ENCODE data around the gene EIF2B1. TPM values are rescaled to one million over a fixed set of nuclear protein-coding genes. Genes with fewer than 3 reads are reported as not detected.

EIF2B1 gene
- total RNA-seq, 1 experiment from 2014 or later = 41.7 TPM

- intact Hi-C loops (cut with micrococcal nuclease) = no loop called here
- no peak for TF ChIP-seq EGR1 (IDR thresholded peaks at IDR 0.05; ENCODE audit: low read depth)
- no peak for TF ChIP-seq SP1 (IDR thresholded peaks at IDR 0.05; ENCODE audit: low read depth)
- TF ChIP-seq CTCF (IDR thresholded peaks at IDR 0.05 in 2 of 3, conservative IDR thresholded peaks at IDR 0.05 in 1 of 3; ENCODE audit: borderline replicate concordance in 1 of 3, insufficient read depth in 1 of 3, low read depth in 2 of 3, low read length in 2 of 3) = no peak
- TF ChIP-seq MAX (IDR thresholded peaks at IDR 0.05) = no peak
- TF ChIP-seq ATF3 (IDR thresholded peaks at IDR 0.05) = no peak
- TF ChIP-seq CBX3 (IDR thresholded peaks at IDR 0.05; ENCODE audit: low read depth) = no peak
- TF ChIP-seq SRF (IDR thresholded peaks at IDR 0.05; ENCODE audit: low read depth) = no peak
- TF ChIP-seq POLR2A (IDR thresholded peaks at IDR 0.05; ENCODE audit: borderline replicate concordance, extremely low read depth, insufficient read depth, insufficient read length) = no peak
- TF ChIP-seq RAD21 (IDR thresholded peaks at IDR 0.05; ENCODE audit: low read depth) = no peak
- no peak for TF ChIP-seq ZFX (IDR thresholded peaks at IDR 0.05)
- TF ChIP-seq FOSL1 (IDR thresholded peaks at IDR 0.05; ENCODE audit: low read depth) = no peak
- TF ChIP-seq REST (IDR thresholded peaks at IDR 0.05; ENCODE audit: low read depth) = no peak
- TF ChIP-seq POLR2AphosphoS5 (IDR thresholded peaks at IDR 0.05; ENCODE audit: low read depth, low read length) = no peak
- no peak for TF ChIP-seq EZH2phosphoT487 (IDR thresholded peaks at IDR 0.05; ENCODE audit: borderline replicate concordance)
- TF ChIP-seq JUND (IDR thresholded peaks at IDR 0.05) = no peak
- TF ChIP-seq ZBTB33 (IDR thresholded peaks at IDR 0.05; ENCODE audit: extremely low read depth, insufficient replicate concordance, low read length) = no peak
- Histone ChIP-seq H3K79me2 (ENCODE audit: insufficient read depth, low read length) (peaks cover 23% of the 10 kb centered on the region), H3K27me3 (ENCODE audit: insufficient read depth, low read length) (no peaks in the 10 kb centered on the region), H3K36me3 (ENCODE audit: control insufficient read depth in 1 of 2, insufficient read depth in 2 of 2, low read length in 2 of 2) (peaks cover 55 to 63% of the 10 kb centered on the region in 2 experiments), H3K4me2 (ENCODE audit: low read length) (no peak overlapping the region), H3K9me3 (ENCODE audit: control insufficient read depth in 1 of 2, insufficient read depth in 1 of 2, low read depth in 1 of 2, low read length in 2 of 2) (no peaks in the 10 kb centered on the region), H3K27ac (ENCODE audit: low read depth, low read length) (no peak overlapping the region), H3K9ac (ENCODE audit: low read length) (no peak overlapping the region), H3K4me3 (replicated peaks in 1 of 2; ENCODE audit: low read depth in 1 of 2, low read length in 2 of 2) (no peak overlapping the region), H3K4me1 (ENCODE audit: control insufficient read depth in 1 of 2, insufficient read depth in 2 of 2, low read length in 2 of 2) (no peaks in the 10 kb centered on the region), H4K20me1 (ENCODE audit: insufficient read depth) (peaks cover 26% of the 10 kb centered on the region), H2AFZ (ENCODE audit: low read depth, low read length, poor library complexity, severe bottlenecking) (no peak overlapping the region), H3K9me2 (ENCODE audit: insufficient read depth) (no peaks in the 10 kb centered on the region)
- POLR2A ChIA-PET = no interaction called here
- RAD21 ChIA-PET (ENCODE audit: low non-redundant PET in 1 of 2, low total read pairs in 2 of 2, uncharacterized antibody in 2 of 2, unreplicated experiment in 2 of 2) = no interaction called here
- CTCF ChIA-PET = no interaction called here
- ATAC-seq (no peak), DNase-seq (ENCODE audit: low read depth, low spot score) (no peak)
- TSS peak; percentile 51 for BruUV-seq (replicated peaks)
Observed at GRCh38 chr12:123621101-123621500, 12.4 kb downstream of the EIF2B1 start.

All from HCT116 (cell line).